HepG2 (cell line): ENCODE data around the gene AMZ1. TPM values are rescaled to one million over a fixed set of nuclear protein-coding genes. Genes with fewer than 3 reads are reported as not detected.

Source experiments
- ATAC-seq: fragments of 200-7000 bp; cut with Tn5 transposase; 3 replicates; pipeline ENCODE4 v1.9.1; 2020; ENCODE audit warnings: mild to moderate bottlenecking, moderate library complexity
- BruUV-seq: library from RNA; stranded (reverse); fragments of 400-500 nt; replicated peaks from 2 replicates; lab custom pipeline; 2021; lab: Mats Ljungman, UMichigan
- CTCF ChIA-PET: fragments of 300-600 bp; formaldehyde crosslinking; extraction: SDS; loops from one replicate; lab custom pipeline; 2021; ENCODE audit warnings: low total read pairs, inconsistent platforms, low intra/inter-chr PET ratio; lab: Yijun Ruan, JAX
- POLR2A ChIA-PET: fragments of 350-600 bp; sonication (Branson Sonifier 250); formaldehyde crosslinking; loops from one replicate; lab custom pipeline; 2020; ENCODE audit warnings: antibody characterized with exemption, inconsistent platforms; lab: Yijun Ruan, JAX
- DNase-seq: peaks from one replicate; pipeline ENCODE4 v3.0.0-alpha.2; 2015; ENCODE audit warnings: low spot score
- FAIRE-seq: peaks from 3 replicates; lab custom pipeline; 2011; peaks lifted over from hg19 to GRCh38; lab: Jason Lieb, UNC
- H2AFZ ChIP-seq: one replicate; pipeline ENCODE4 v1.6.1; 2011; ENCODE audit warnings: low read length, inconsistent platforms
- H3K27ac ChIP-seq: fragments of 300-600 bp; 3 replicates; pipeline ENCODE4 v1.8.0; 2011; ENCODE audit warnings: mixed run types, mild to moderate bottlenecking, mixed read lengths, low read length, inconsistent platforms; ENCODE audit not compliant: insufficient read depth; ENCODE audit errors: extremely low read length
- H3K27me3 ChIP-seq, 2 experiments: fragments of 200-600 bp in 1 of 2; 2 replicates in 1 of 2; 3 replicates in 1 of 2; pipeline versions ENCODE4 v1.6.0 to v1.8.0; 2011; ENCODE audit warnings: low read length in 2 of 2, mild to moderate bottlenecking in 2 of 2, moderate library complexity in 2 of 2, inconsistent platforms in 1 of 2; ENCODE audit not compliant: insufficient read depth in 2 of 2, control insufficient read depth in 1 of 2
- H3K36me3 ChIP-seq, 2 experiments: fragments of 200-600 bp in 1 of 2; replicated peaks in 1 of 2; 2 replicates in 1 of 2; 3 replicates in 1 of 2; pipeline versions ENCODE4 v1.5.1 to v1.8.0; 2011; ENCODE audit warnings: low read length in 2 of 2, inconsistent platforms in 1 of 2; ENCODE audit not compliant: insufficient read depth in 2 of 2, control insufficient read depth in 1 of 2
- H3K4me1 ChIP-seq: 2 replicates; pipeline ENCODE4 v1.5.1; 2012; ENCODE audit warnings: low read length, inconsistent platforms; ENCODE audit not compliant: insufficient read depth
- H3K4me2 ChIP-seq: 2 replicates; pipeline ENCODE4 v1.6.0; 2011; ENCODE audit warnings: low read depth, low read length, inconsistent platforms
- H3K4me3 ChIP-seq, 3 experiments: fragments of 200-600 bp in 1 of 3; sonication (generic), shearing (Covaris generic) in 1 of 3; replicated peaks in 1 of 3; 2 replicates each; pipeline ENCODE4 v1.5.1; 2011 to 2016; ENCODE audit warnings: low read length in 3 of 3, inconsistent platforms in 2 of 3, low read depth in 2 of 3, mild to moderate bottlenecking in 2 of 3, control low read depth in 1 of 3, mixed read lengths in 1 of 3; ENCODE audit not compliant: insufficient read depth in 1 of 3
- H3K79me2 ChIP-seq: one replicate; pipeline ENCODE4 v1.6.1; 2011; ENCODE audit warnings: low read length, inconsistent platforms; ENCODE audit not compliant: insufficient read depth
- H3K9ac ChIP-seq: 2 replicates; pipeline ENCODE4 v1.6.0; 2011; ENCODE audit warnings: mild to moderate bottlenecking, low read depth, low read length, inconsistent platforms; ENCODE audit not compliant: insufficient read depth
- H3K9me3 ChIP-seq: 2 replicates; pipeline ENCODE4 v1.5.1; 2012; ENCODE audit warnings: mild to moderate bottlenecking, low read length
- H4K20me1 ChIP-seq: 2 replicates; pipeline ENCODE4 v1.6.0; 2011; ENCODE audit warnings: inconsistent platforms, mild to moderate bottlenecking, low read length, moderate library complexity; ENCODE audit not compliant: insufficient read depth
- ADNP ChIP-seq: sonication (generic); formaldehyde crosslinking; IDR thresholded peaks from 2 replicates; pipeline ENCODE4 v1.4.0; 2020; ENCODE audit warnings: missing genetic modification reagents
- ARNT ChIP-seq: fragments of 450-650 bp; IDR thresholded peaks from 2 replicates; pipeline ENCODE4 v1.6.1; 2017
- DMAP1 ChIP-seq: IDR thresholded peaks from 2 replicates; pipeline ENCODE4 v1.6.1; 2016
- ELF3 ChIP-seq: IDR thresholded peaks from 2 replicates; pipeline ENCODE4 v1.6.1; 2016; ENCODE audit warnings: missing genetic modification reagents, missing compliant biosample characterization
- FOXA1 ChIP-seq, 2 experiments: fragments of 450-650 bp in 1 of 2; sonication (generic) in 1 of 2; formaldehyde crosslinking in 1 of 2; IDR thresholded peaks; 2 replicates each; pipeline versions ENCODE4 v1.4.0 to v1.6.1; 2016 to 2020; ENCODE audit warnings: missing genetic modification reagents in 1 of 2
- GABPB1 ChIP-seq: IDR thresholded peaks from 2 replicates; pipeline ENCODE4 v1.6.1; 2016; ENCODE audit warnings: mild to moderate bottlenecking, missing genetic modification reagents, moderate library complexity, missing compliant biosample characterization
- RARA ChIP-seq: IDR thresholded peaks from 2 replicates; pipeline ENCODE4 v1.6.1; 2016; ENCODE audit warnings: missing genetic modification reagents, missing compliant biosample characterization
- TSC22D2 ChIP-seq: sonication (generic); formaldehyde crosslinking; IDR thresholded peaks from 2 replicates; pipeline ENCODE4 v1.5.1; 2020; ENCODE audit warnings: missing genetic modification reagents, mild to moderate bottlenecking, borderline replicate concordance
- ZNF562 ChIP-seq: sonication (generic); formaldehyde crosslinking; IDR thresholded peaks from 2 replicates; pipeline ENCODE4 v1.8.0; 2022; ENCODE audit warnings: missing genetic modification reagents, borderline replicate concordance
- ZNF563 ChIP-seq: sonication (generic); formaldehyde crosslinking; IDR thresholded peaks from 2 replicates; pipeline ENCODE4 v1.8.0; 2022; ENCODE audit warnings: mild to moderate bottlenecking, moderate library complexity, missing genetic modification reagents
- WGBS: methylation state at CpG from one replicate; pipeline ENCODE4 v1.1.6; 2017; ENCODE audit warnings: low lambda C conversion rate; 5-methylcytosine and 5-hydroxymethylcytosine counted together
- in situ Hi-C: cut with HindIII; loops from 2 replicates; pipeline ENCODE4 v1.10.0; 2017; ENCODE audit warnings: low pct_unique_long_range_greater_than_20kb; ENCODE audit not compliant: extremely low pct_ligation_motif_present
- intact Hi-C: fragments of 100-400 bp; cut with micrococcal nuclease; formaldehyde crosslinking; loops from one replicate; pipeline ENCODE4 v1.10.0; 2022; ENCODE audit not compliant: unreplicated experiment
- polyA plus RNA-seq, 8 experiments: library from polyadenylated mRNA; depleted of rRNA in 3 of 8; stranded (reverse) in 7 of 8; unstranded in 1 of 8; fragments of >200 nt; fragmentation: Illumina TruSeq in 4 of 8; extraction: Trizol in 4 of 8; gene quantifications; 2 replicates each; pipeline versions ENCODE4 v1.2.1 to v1.2.3, GENCODE V29; 2011 to 2016; ENCODE audit warnings: low read depth in 4 of 8, missing spikeins in 1 of 8, mixed read lengths in 1 of 8; ENCODE audit not compliant: insufficient read depth in 1 of 8
- total RNA-seq, 5 experiments: library from RNA; depleted of rRNA; stranded (reverse); fragments of >200 nt; fragmentation: Illumina TruSeq; extraction: Trizol; gene quantifications; 2 replicates each; pipeline ENCODE4 v1.2.3, GENCODE V29; 2016; ENCODE audit warnings: low read depth in 1 of 5
- TF ChIP-seq, protein P1 (sequence below), 2 experiments: sonication (generic) in 1 of 2; formaldehyde crosslinking in 1 of 2; IDR thresholded peaks; 2 replicates each; pipeline versions ENCODE4 v1.5.1 to v1.6.1; 2011 to 2020; ENCODE audit warnings: borderline replicate concordance in 1 of 2, low read depth in 1 of 2, low read length in 1 of 2, mild to moderate bottlenecking in 1 of 2, missing genetic modification reagents in 1 of 2, moderate library complexity in 1 of 2
- TF ChIP-seq, protein P2 (sequence below): sonication (generic); formaldehyde crosslinking; IDR thresholded peaks from one replicate; pipeline ENCODE4 v1.5.1; 2020; ENCODE audit warnings: mild to moderate bottlenecking, missing genetic modification reagents; ENCODE audit errors: not compliant biosample characterization

Gene AMZ1
- total and polyA plus RNA-seq, 2 of the 13 experiments (the other 11 are each of a cell fraction or from before 2014, with no cell fraction given) = 0.03 TPM; not detected in 1

DNA sequence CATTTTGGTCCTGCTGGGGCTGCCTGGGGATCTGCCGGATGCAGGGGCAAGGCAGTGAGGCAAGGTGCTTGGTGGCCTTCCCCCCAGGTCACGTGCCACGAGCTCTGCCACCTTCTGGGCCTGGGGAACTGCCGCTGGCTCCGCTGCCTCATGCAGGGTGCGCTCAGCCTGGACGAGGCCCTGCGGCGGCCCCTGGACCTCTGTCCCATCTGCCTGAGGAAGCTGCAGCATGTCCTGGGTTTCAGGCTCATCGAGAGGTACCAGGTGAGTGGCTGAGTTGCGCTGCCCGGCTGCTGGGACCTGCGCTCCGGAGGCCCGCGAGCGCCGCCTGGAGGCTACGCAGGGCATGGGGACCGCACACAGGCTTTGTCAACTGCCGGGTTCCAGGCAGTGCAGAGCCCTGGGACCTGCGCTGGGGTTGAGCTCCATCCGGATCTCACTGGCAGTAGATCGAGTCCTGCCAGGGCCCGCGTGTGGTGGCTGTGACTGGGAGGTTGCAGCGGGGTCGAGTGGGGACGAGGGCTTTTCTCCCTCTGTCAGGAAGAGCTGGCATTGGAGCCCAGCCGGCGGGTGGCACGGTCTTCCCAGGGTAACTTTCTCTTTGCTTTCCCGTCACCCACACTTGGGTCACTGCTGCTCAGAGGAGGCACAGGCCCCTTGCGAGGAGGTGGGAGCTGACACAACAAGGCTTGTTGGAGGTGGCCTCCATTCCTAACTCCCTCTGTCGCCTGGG lies 21.7 kb downstream of the AMZ1 start:
- H3K36me3 ChIP-seq = no peaks in the 10 kb centered on the region
- BruUV-seq = no TSS peak
- H3K79me2 ChIP-seq = no peaks in the 10 kb centered on the region
- peak overlapping the region in 2 of 3 experiments; percentile 17 to 60; a peak in 4 of 6 replicates for H3K4me3 ChIP-seq
- no peak overlapping the region; the same call in 1 of the 2 replicates for H3K9ac ChIP-seq
- H3K9me3 ChIP-seq = no peaks in the 10 kb centered on the region
- ChIA-PET POLR2A (interaction anchor here (1.0 to 1.5 kb wide), 3 partner anchors 16 to 48 kb away, joined by 3 to 5 read pairs (median 3); no protein-coding TSS in a partner anchor), CTCF (interaction anchor here (1.2 to 2.2 kb wide), 2 partner anchors 38 to 142 kb away, joined by 5 to 15 read pairs; no protein-coding TSS in a partner anchor)
- FAIRE-seq (no peak), DNase-seq (peak; percentile 60), ATAC-seq (peak; percentile 89)
- H3K27ac ChIP-seq = no peak overlapping the region
- intact Hi-C loops = loop anchor here (2.0 kb wide), 1 partner anchor 39 kb away; no protein-coding TSS in a partner anchor
- no peak overlapping the region for H2AFZ ChIP-seq
- H3K4me2 ChIP-seq = peak overlapping the region; percentile 72
- peaks cover 28% of the 10 kb centered on the region for H3K4me1 ChIP-seq
- no peaks in the 10 kb centered on the region; the same call in 1 of the 2 replicates for H4K20me1 ChIP-seq
- WGBS = 33% methylated on average over 10 of the region's 35 CpGs
- in situ Hi-C loops = loop anchor here (5.0 kb wide), 1 partner anchor 42 kb away; no protein-coding TSS in a partner anchor
- H3K27me3 ChIP-seq = peaks cover 0 to 18% of the 10 kb centered on the region in 2 experiments; a peak in 3 of 5 replicates
- TF ChIP-seq DMAP1 (peak; percentile 16; the same call in 1 of the 2 replicates), FOXA1 (IDR thresholded peaks at IDR 0.05) (no peak), FOXA1 (CRISPR knock-in tag; IDR thresholded peaks at IDR 0.05) (peak; percentile 72), ZNF563 (CRISPR knock-in tag) (peak; percentile 57; the same call in 1 of the 2 replicates), GABPB1 (CRISPR knock-in tag) (peak; percentile 61; the same call in 1 of the 2 replicates), ZNF562 (CRISPR knock-in tag) (no peak), ADNP (CRISPR knock-in tag) (no peak), TSC22D2 (CRISPR knock-in tag) (0 out of 2 replicates have a peak, but pooled peaks have one; percentile 69), ELF3 (CRISPR knock-in tag) (0 out of 2 replicates have a peak, but pooled peaks have one; percentile 26), RARA (CRISPR knock-in tag) (no peak), ARNT (no peak)
- TF ChIP-seq, protein P1, sequence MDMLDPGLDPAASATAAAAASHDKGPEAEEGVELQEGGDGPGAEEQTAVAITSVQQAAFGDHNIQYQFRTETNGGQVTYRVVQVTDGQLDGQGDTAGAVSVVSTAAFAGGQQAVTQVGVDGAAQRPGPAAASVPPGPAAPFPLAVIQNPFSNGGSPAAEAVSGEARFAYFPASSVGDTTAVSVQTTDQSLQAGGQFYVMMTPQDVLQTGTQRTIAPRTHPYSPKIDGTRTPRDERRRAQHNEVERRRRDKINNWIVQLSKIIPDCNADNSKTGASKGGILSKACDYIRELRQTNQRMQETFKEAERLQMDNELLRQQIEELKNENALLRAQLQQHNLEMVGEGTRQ (IDR thresholded peaks at IDR 0.05; ENCODE audit: low read depth, low read length) = peak; percentile 29; the same call in 1 of the 2 replicates
- TF ChIP-seq, protein P1 (CRISPR knock-in tag; IDR thresholded peaks at IDR 0.05; ENCODE audit: borderline replicate concordance) = peak; percentile 80; the same call in 1 of the 2 replicates
- TF ChIP-seq, protein P2, sequence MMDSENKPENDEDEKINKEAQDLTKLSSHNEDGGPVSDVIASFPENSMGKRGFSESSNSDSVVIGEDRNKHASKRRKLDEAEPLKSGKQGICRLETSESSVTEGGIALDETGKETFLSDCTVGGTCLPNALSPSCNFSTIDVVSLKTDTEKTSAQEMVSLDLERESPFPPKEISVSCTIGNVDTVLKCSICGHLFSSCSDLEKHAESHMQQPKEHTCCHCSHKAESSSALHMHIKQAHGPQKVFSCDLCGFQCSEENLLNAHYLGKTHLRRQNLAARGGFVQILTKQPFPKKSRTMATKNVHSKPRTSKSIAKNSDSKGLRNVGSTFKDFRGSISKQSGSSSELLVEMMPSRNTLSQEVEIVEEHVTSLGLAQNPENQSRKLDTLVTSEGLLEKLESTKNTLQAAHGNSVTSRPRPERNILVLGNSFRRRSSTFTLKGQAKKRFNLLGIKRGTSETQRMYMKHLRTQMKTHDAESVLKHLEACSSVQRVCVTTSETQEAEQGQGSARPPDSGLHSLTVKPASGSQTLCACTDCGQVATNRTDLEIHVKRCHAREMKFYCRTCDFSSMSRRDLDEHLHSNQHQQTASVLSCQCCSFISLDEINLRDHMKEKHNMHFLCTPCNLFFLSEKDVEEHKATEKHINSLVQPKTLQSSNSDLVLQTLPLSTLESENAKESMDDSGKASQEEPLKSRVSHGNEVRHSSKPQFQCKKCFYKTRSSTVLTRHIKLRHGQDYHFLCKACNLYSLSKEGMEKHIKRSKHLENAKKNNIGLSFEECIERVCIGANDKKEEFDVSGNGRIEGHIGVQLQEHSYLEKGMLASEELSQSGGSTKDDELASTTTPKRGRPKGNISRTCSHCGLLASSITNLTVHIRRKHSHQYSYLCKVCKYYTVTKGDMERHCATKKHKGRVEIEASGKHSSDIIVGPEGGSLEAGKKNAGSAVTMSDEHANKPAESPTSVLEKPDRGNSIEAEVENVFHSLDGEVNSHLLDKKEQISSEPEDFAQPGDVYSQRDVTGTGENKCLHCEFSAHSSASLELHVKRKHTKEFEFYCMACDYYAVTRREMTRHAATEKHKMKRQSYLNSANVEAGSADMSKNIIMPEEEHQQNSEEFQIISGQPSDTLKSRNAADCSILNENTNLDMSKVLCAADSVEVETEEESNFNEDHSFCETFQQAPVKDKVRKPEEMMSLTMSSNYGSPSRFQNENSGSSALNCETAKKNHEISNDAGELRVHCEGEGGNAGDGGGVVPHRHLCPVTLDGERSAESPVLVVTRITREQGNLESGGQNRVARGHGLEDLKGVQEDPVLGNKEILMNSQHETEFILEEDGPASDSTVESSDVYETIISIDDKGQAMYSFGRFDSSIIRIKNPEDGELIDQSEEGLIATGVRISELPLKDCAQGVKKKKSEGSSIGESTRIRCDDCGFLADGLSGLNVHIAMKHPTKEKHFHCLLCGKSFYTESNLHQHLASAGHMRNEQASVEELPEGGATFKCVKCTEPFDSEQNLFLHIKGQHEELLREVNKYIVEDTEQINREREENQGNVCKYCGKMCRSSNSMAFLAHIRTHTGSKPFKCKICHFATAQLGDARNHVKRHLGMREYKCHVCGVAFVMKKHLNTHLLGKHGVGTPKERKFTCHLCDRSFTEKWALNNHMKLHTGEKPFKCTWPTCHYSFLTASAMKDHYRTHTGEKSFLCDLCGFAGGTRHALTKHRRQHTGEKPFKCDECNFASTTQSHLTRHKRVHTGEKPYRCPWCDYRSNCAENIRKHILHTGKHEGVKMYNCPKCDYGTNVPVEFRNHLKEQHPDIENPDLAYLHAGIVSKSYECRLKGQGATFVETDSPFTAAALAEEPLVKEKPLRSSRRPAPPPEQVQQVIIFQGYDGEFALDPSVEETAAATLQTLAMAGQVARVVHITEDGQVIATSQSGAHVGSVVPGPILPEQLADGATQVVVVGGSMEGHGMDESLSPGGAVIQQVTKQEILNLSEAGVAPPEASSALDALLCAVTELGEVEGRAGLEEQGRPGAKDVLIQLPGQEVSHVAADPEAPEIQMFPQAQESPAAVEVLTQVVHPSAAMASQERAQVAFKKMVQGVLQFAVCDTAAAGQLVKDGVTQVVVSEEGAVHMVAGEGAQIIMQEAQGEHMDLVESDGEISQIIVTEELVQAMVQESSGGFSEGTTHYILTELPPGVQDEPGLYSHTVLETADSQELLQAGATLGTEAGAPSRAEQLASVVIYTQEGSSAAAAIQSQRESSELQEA (CRISPR knock-in tag) = peak; percentile 76
